HepG2 (cell line): ENCODE results near the gene SAE1. TPM values are rescaled to one million over a fixed set of nuclear protein-coding genes. Genes with fewer than 3 reads are reported as not detected.

ENCODE experiments used
- CBX2 ChIP-seq, 2 experiments: fragments of 200-600 bp in 1 of 2; sonication (generic); formaldehyde crosslinking in 1 of 2; IDR thresholded peaks; 2 replicates each; pipeline versions ENCODE4 v1.7.0 to v1.8.1; 2018 to 2022; ENCODE audit warnings: low read depth in 2 of 2, low read length in 1 of 2, mild to moderate bottlenecking in 1 of 2, missing genetic modification reagents in 1 of 2
- DNMT3B ChIP-seq: conservative IDR thresholded peaks from 2 replicates; pipeline ENCODE4 v1.6.1; 2016; ENCODE audit warnings: missing biosample characterization, control low read depth
- FOXO1 ChIP-seq: sonication (generic); formaldehyde crosslinking; IDR thresholded peaks from 2 replicates; pipeline ENCODE4 v1.4.0; 2020; ENCODE audit warnings: missing genetic modification reagents
- SOX6 ChIP-seq, 2 experiments: fragments of 450-650 bp in 1 of 2; sonication (generic) in 1 of 2; formaldehyde crosslinking in 1 of 2; IDR thresholded peaks; 2 replicates each; pipeline versions ENCODE4 v1.4.0 to v1.6.1; 2017 to 2020; ENCODE audit warnings: antibody characterized with exemption in 1 of 2, mild to moderate bottlenecking in 1 of 2, missing genetic modification reagents in 1 of 2
- SSRP1 ChIP-seq: IDR thresholded peaks from 2 replicates; pipeline ENCODE4 v1.6.1; 2016; ENCODE audit warnings: control low read depth
- ZBTB40 ChIP-seq, 2 experiments: fragments of 450-650 bp in 1 of 2; sonication (generic) in 1 of 2; formaldehyde crosslinking in 1 of 2; IDR thresholded peaks; 2 replicates each; pipeline versions ENCODE4 v1.6.1 to v1.8.0; 2016 to 2022; ENCODE audit warnings: antibody characterized with exemption in 1 of 2, mild to moderate bottlenecking in 1 of 2, missing genetic modification reagents in 1 of 2
- ZNF18 ChIP-seq: sonication (generic); formaldehyde crosslinking; IDR thresholded peaks from 2 replicates; pipeline ENCODE4 v1.8.0; 2022; ENCODE audit warnings: mild to moderate bottlenecking, missing genetic modification reagents; ENCODE audit not compliant: insufficient replicate concordance
- ZNF572 ChIP-seq: sonication (generic); formaldehyde crosslinking; IDR thresholded peaks from 2 replicates; pipeline ENCODE4 v1.5.1; 2020; ENCODE audit warnings: mild to moderate bottlenecking, missing genetic modification reagents
- ZNF724P ChIP-seq: sonication (generic); formaldehyde crosslinking; IDR thresholded peaks from 2 replicates; pipeline ENCODE4 v1.8.0; 2022; ENCODE audit warnings: missing genetic modification reagents, borderline replicate concordance
- polyA plus RNA-seq, 8 experiments: library from polyadenylated mRNA; depleted of rRNA in 3 of 8; stranded (reverse) in 7 of 8; unstranded in 1 of 8; fragments of >200 nt; fragmentation: Illumina TruSeq in 4 of 8; extraction: Trizol in 4 of 8; gene quantifications; 2 replicates each; pipeline versions ENCODE4 v1.2.1 to v1.2.3, GENCODE V29; 2011 to 2016; ENCODE audit warnings: low read depth in 4 of 8, missing spikeins in 1 of 8, mixed read lengths in 1 of 8; ENCODE audit not compliant: insufficient read depth in 1 of 8
- total RNA-seq, 5 experiments: library from RNA; depleted of rRNA; stranded (reverse); fragments of >200 nt; fragmentation: Illumina TruSeq; extraction: Trizol; gene quantifications; 2 replicates each; pipeline ENCODE4 v1.2.3, GENCODE V29; 2016; ENCODE audit warnings: low read depth in 1 of 5
- TF ChIP-seq, protein P1 (sequence below), 2 experiments: sonication (generic) in 1 of 2; formaldehyde crosslinking in 1 of 2; IDR thresholded peaks; 2 replicates each; pipeline versions ENCODE4 v1.4.0 to v1.6.1; 2018 to 2020; ENCODE audit warnings: missing genetic modification reagents in 2 of 2, borderline replicate concordance in 1 of 2, low read depth in 1 of 2, mild to moderate bottlenecking in 1 of 2, missing biosample characterization in 1 of 2
- TF ChIP-seq, protein P2 (sequence below): sonication (generic); formaldehyde crosslinking; IDR thresholded peaks from 2 replicates; pipeline ENCODE4 v1.8.1; 2023; ENCODE audit warnings: mild to moderate bottlenecking, moderate library complexity, missing genetic modification reagents

SAE1 gene
- total and polyA plus RNA-seq, 2 of the 13 experiments (the other 11 are each of a cell fraction or from before 2014, with no cell fraction given) = 87.6 to 197 TPM

GRCh38 chr19:47124937-47125668, 5.5 kb upstream of the SAE1 start (continued):
- TF ChIP-seq SOX6 (IDR thresholded peaks at IDR 0.05) = no peak
- peak; percentile 22; the same call in 1 of the 2 replicates for TF ChIP-seq SOX6 (CRISPR knock-in tag; IDR thresholded peaks at IDR 0.05)
- TF ChIP-seq, protein P1, sequence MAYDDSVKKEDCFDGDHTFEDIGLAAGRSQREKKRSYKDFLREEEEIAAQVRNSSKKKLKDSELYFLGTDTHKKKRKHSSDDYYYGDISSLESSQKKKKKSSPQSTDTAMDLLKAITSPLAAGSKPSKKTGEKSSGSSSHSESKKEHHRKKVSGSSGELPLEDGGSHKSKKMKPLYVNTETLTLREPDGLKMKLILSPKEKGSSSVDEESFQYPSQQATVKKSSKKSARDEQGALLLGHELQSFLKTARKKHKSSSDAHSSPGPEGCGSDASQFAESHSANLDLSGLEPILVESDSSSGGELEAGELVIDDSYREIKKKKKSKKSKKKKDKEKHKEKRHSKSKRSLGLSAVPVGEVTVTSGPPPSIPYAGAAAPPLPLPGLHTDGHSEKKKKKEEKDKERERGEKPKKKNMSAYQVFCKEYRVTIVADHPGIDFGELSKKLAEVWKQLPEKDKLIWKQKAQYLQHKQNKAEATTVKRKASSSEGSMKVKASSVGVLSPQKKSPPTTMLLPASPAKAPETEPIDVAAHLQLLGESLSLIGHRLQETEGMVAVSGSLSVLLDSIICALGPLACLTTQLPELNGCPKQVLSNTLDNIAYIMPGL (CRISPR knock-in tag; IDR thresholded peaks at IDR 0.05; ENCODE audit: borderline replicate concordance in 1 of 2, low read depth in 1 of 2) = peak in 1 of 2 experiments; percentile 40; a peak in 1 of 4 replicates
- TF ChIP-seq, protein P2, sequence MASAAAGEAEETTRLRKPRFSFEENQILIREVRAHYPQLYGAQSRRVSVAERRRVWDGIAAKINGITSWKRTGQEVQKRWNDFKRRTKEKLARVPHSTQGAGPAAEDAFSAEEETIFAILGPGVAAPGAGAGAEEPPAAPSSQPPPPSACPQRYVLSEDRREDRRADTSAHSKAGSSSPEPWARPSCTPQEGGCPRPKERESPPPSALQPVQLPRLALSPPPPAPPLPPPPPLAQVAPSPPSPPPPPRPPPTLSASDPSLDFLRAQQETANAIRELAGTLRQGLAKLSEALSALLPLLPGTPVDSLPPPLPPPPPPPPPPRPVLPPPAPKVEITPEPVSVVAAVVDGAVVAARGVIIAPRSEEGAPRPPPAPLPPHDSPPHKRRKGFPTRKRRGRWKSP (CRISPR knock-in tag) = no peak
- TF ChIP-seq SSRP1 (CRISPR knock-in tag) = 0 out of 2 replicates have a peak, but pooled peaks have one; percentile 29
- peak; percentile 86 for TF ChIP-seq ZNF18 (CRISPR knock-in tag)
- TF ChIP-seq CBX2 (IDR thresholded peaks at IDR 0.05; ENCODE audit: low read depth, low read length) = no peak
- TF ChIP-seq CBX2 (CRISPR knock-in tag; IDR thresholded peaks at IDR 0.05; ENCODE audit: low read depth) = no peak
- TF ChIP-seq FOXO1 (CRISPR knock-in tag) = no peak
- TF ChIP-seq DNMT3B (CRISPR knock-in tag) = 0 out of 2 replicates have a peak, but pooled peaks have one; percentile 60
- no peak for TF ChIP-seq ZNF724P (CRISPR knock-in tag)
- no peak for TF ChIP-seq ZBTB40 (IDR thresholded peaks at IDR 0.05)
- TF ChIP-seq ZBTB40 (CRISPR knock-in tag; IDR thresholded peaks at IDR 0.05) = no peak
- no peak for TF ChIP-seq ZNF572 (CRISPR knock-in tag)
